Fibroblast of lung (primary cell): ENCODE data around the gene BUB1B. TPM values are rescaled to one million over a fixed set of nuclear protein-coding genes. Genes with fewer than 3 reads are reported as not detected.
A peak's percentile ranks its signal among the peaks of the same experiment; 100 is the strongest.

Experiments
- DNase-seq, 2 donors: peaks; one replicate each; pipeline versions ENCODE4 v3.0.0 to v3.0.0-alpha.2; 2010; ENCODE audit warnings: low read depth in 2 of 2
- H2AFZ ChIP-seq: 2 replicates; pipeline ENCODE4 v1.5.1; 2012; ENCODE audit warnings: low read length, control low read depth, inconsistent platforms
- H3K27ac ChIP-seq: 2 replicates; pipeline ENCODE4 v1.5.1; 2011; ENCODE audit warnings: low read length, control low read depth; ENCODE audit not compliant: insufficient read depth
- H3K27me3 ChIP-seq: 2 replicates; pipeline ENCODE4 v1.5.1; 2011; ENCODE audit warnings: mild to moderate bottlenecking, low read length; ENCODE audit not compliant: control insufficient read depth, insufficient read depth
- H3K36me3 ChIP-seq: 2 replicates; pipeline ENCODE4 v1.5.1; 2011; ENCODE audit warnings: low read length; ENCODE audit not compliant: control insufficient read depth, insufficient read depth
- H3K4me1 ChIP-seq: 2 replicates; pipeline ENCODE4 v1.5.1; 2011; ENCODE audit warnings: low read length; ENCODE audit not compliant: control insufficient read depth, insufficient read depth; ENCODE audit errors: extremely low read depth
- H3K4me2 ChIP-seq: 2 replicates; pipeline ENCODE4 v1.5.1; 2011; ENCODE audit warnings: low read length, control low read depth; ENCODE audit not compliant: insufficient read depth; ENCODE audit errors: extremely low read depth
- H3K4me3 ChIP-seq, 4 experiments: fragments of 200-600 bp in 1 of 4; sonication (generic) in 1 of 4; replicated peaks in 1 of 4; 2 replicates each; pipeline ENCODE4 v1.5.1; 2011 to 2016; ENCODE audit warnings: low read length in 4 of 4, low read depth in 3 of 4, mild to moderate bottlenecking in 3 of 4, control low read depth in 2 of 4, inconsistent platforms in 1 of 4, mixed read lengths in 1 of 4; ENCODE audit not compliant: insufficient read depth in 1 of 4; ENCODE audit errors: control extremely low read depth in 1 of 4
- H3K79me2 ChIP-seq: 2 replicates; pipeline ENCODE4 v1.5.1; 2012; ENCODE audit warnings: mild to moderate bottlenecking, low read length, inconsistent platforms; ENCODE audit not compliant: control insufficient read depth, insufficient read depth
- H3K9ac ChIP-seq: 2 replicates; pipeline ENCODE4 v1.5.1; 2011; ENCODE audit warnings: mild to moderate bottlenecking, low read length, control low read depth; ENCODE audit not compliant: insufficient read depth
- H3K9me3 ChIP-seq: 2 replicates; pipeline ENCODE4 v1.5.1; 2012; ENCODE audit warnings: low read depth, low read length; ENCODE audit not compliant: control insufficient read depth, insufficient read depth
- H4K20me1 ChIP-seq: 2 replicates; pipeline ENCODE4 v1.5.1; 2011; ENCODE audit warnings: low read length; ENCODE audit not compliant: control insufficient read depth, insufficient read depth; ENCODE audit errors: extremely low read depth
- CTCF ChIP-seq, 2 donors: IDR thresholded peaks in 1 of 2; conservative IDR thresholded peaks in 1 of 2; 1 replicate in 1 of 2; 2 replicates in 1 of 2; pipeline ENCODE4 v1.5.1; 2011 to 2012; ENCODE audit warnings: low read length in 2 of 2, control low read depth in 1 of 2, inconsistent platforms in 1 of 2, low read depth in 1 of 2, mild to moderate bottlenecking in 1 of 2
- EZH2 ChIP-seq: IDR thresholded peaks from 2 replicates; pipeline ENCODE4 v1.5.1; 2012; ENCODE audit warnings: low read length, control low read depth, mild to moderate bottlenecking; ENCODE audit errors: missing control alignments
- polyA plus RNA-seq, 2 donors: library from polyadenylated mRNA; depleted of rRNA in 1 of 2; stranded (reverse) in 1 of 2; unstranded in 1 of 2; fragments of >200 nt; gene quantifications; 2 replicates each; pipeline ENCODE4 v1.2.1, GENCODE V29; 2011 to 2012; ENCODE audit warnings: missing spikeins in 1 of 2
- total RNA-seq: library from RNA; depleted of rRNA; stranded (reverse); fragments of >200 nt; gene quantifications from 2 replicates; pipeline ENCODE4 v1.2.1, GENCODE V29; 2014

BUB1B gene
- total and polyA plus RNA-seq, 2 donors (not counting 1 experiment from before 2014, with no cell fraction given): 5.4 to 6.9 TPM

- Histone ChIP-seq H3K36me3 (no peaks in the 10 kb centered on the region), H3K27ac (no peak overlapping the region), H3K4me3 (no peak overlapping the region), H2AFZ (no peak overlapping the region), H4K20me1 (no peaks in the 10 kb centered on the region), H3K9ac (no peak overlapping the region), H3K9me3 (no peaks in the 10 kb centered on the region), H3K4me2 (no peak overlapping the region), H3K79me2 (no peaks in the 10 kb centered on the region), H3K27me3 (peaks cover 44% of the 10 kb centered on the region), H3K4me1 (no peaks in the 10 kb centered on the region)
- DNase-seq: no peak
- no peak for TF ChIP-seq CTCF (conservative IDR thresholded peaks at IDR 0.05 in 1 of 2, IDR thresholded peaks at IDR 0.05 in 1 of 2; ENCODE audit: low read depth in 1 of 2, low read length in 2 of 2)
- no peak for TF ChIP-seq EZH2
Measured at GRCh38 chr15:40251486-40252140, 90.7 kb downstream of the BUB1B start.

- no peak overlapping the region for H3K27ac ChIP-seq
- no peak overlapping the region for H3K4me2 ChIP-seq
- H3K79me2 ChIP-seq: no peaks in the 10 kb centered on the region
- no peaks in the 10 kb centered on the region for H3K36me3 ChIP-seq
- no peaks in the 10 kb centered on the region for H4K20me1 ChIP-seq
- H3K4me3 ChIP-seq: no peak overlapping the region
- no peaks in the 10 kb centered on the region for H3K9me3 ChIP-seq
- no peaks in the 10 kb centered on the region for H3K4me1 ChIP-seq
- DNase-seq: no peak
- no peak overlapping the region for H3K9ac ChIP-seq
- H3K27me3 ChIP-seq: peaks cover 42% of the 10 kb centered on the region
- no peak overlapping the region for H2AFZ ChIP-seq
- no peak for TF ChIP-seq CTCF (conservative IDR thresholded peaks at IDR 0.05 in 1 of 2, IDR thresholded peaks at IDR 0.05 in 1 of 2; ENCODE audit: low read depth in 1 of 2, low read length in 2 of 2)
- no peak for TF ChIP-seq EZH2
Measured at GRCh38 chr15:40252141-40252437, 91.2 kb downstream of the BUB1B start.

GRCh38 chr15:40252438-40253166 is 91.7 kb downstream of the BUB1B start:
- Histone ChIP-seq H3K4me3 (peak overlapping the region in 3 of 4 experiments; percentile 33 to 49 (median 43)), H3K9me3 (no peaks in the 10 kb centered on the region), H3K9ac (no peak overlapping the region), H3K27ac (no peak overlapping the region), H3K4me2 (peak overlapping the region; percentile 58), H4K20me1 (no peaks in the 10 kb centered on the region), H3K79me2 (no peaks in the 10 kb centered on the region), H3K36me3 (no peaks in the 10 kb centered on the region), H3K4me1 (no peaks in the 10 kb centered on the region), H3K27me3 (peaks cover 40% of the 10 kb centered on the region), H2AFZ (no peak overlapping the region)
- DNase-seq: peak in 1 of 2 donors; percentile 19
- no peak for TF ChIP-seq CTCF (conservative IDR thresholded peaks at IDR 0.05 in 1 of 2, IDR thresholded peaks at IDR 0.05 in 1 of 2; ENCODE audit: low read depth in 1 of 2, low read length in 2 of 2)
- peak; percentile 95 for TF ChIP-seq EZH2
